ENCODE measurements around the gene SUOX. TPM values are rescaled to one million over a fixed set of nuclear protein-coding genes. Genes with fewer than 3 reads are reported as not detected.

Gene SUOX
- 1 to 10 TPM; 3.5 to 5.9 (median 5.9) TPM for polyA plus RNA-seq

GRCh38 chr12:55996715-55997534, at the start of gene SUOX:
Gene SUOX, plus strand, starts transcription at chr12:55997276. Its CDS starts 4,946 bp downstream, at chr12:56002222.
- Mint-ChIP-seq H3K27me3 (ENCODE audit: low read depth in 3 of 3) (no peaks in the 10 kb centered on the region), H3K4me1 (peaks cover 23% of the 10 kb centered on the region in 2 donors), H3K4me3 (peak within 1 kb of the TSS; percentile 79 to 92 (median 84)), H3K36me3 (peaks cover 0 to 24% (median 12%) of the 10 kb centered on the region in 3 donors), H3K27ac (peak within 1 kb of the TSS; percentile 56 to 80 (median 68)), H3K9me3 (no peaks in the 10 kb centered on the region)
- DNase-seq = peak; percentile 68 to 72 (median 69)

- DNase-seq = no peak
- H3K36me3 Mint-ChIP-seq = peaks cover 7 to 33% (median 9%) of the 10 kb centered on the region in 3 donors
- peak overlapping the region in 3 of 6 donors; percentile 23 to 70 (median 57) for H3K27ac Mint-ChIP-seq
- no peaks in the 10 kb centered on the region for H3K9me3 Mint-ChIP-seq
- peaks cover 0 to 2% (median 0%) of the 10 kb centered on the region in 3 donors for H3K27me3 Mint-ChIP-seq (ENCODE audit: low read depth in 3 of 3)
- no peaks in the 10 kb centered on the region for H3K4me1 Mint-ChIP-seq
- no peak overlapping the region for H3K4me3 Mint-ChIP-seq
Observed at GRCh38 chr12:55955344-55955743, 41.7 kb upstream of the SUOX start.

- peak overlapping the region in 1 of 6 donors; percentile 48 for H3K27ac Mint-ChIP-seq
- no peak for DNase-seq
- peaks cover 0 to 2% (median 0%) of the 10 kb centered on the region in 3 donors for H3K27me3 Mint-ChIP-seq (ENCODE audit: low read depth in 3 of 3)
Observed at GRCh38 chr12:55955800-55956508, 41.1 kb upstream of the SUOX start.

GRCh38 chr12:55957106-55957859, 39.8 kb upstream of the SUOX start:
- Mint-ChIP-seq H3K4me1 (no peaks in the 10 kb centered on the region), H3K27ac (peak overlapping the region in 2 of 6 donors; percentile 19 to 86), H3K36me3 (peaks cover 0 to 18% (median 3%) of the 10 kb centered on the region in 3 donors), H3K4me3 (no peak overlapping the region), H3K27me3 (ENCODE audit: low read depth in 3 of 3) (no peaks in the 10 kb centered on the region), H3K9me3 (no peaks in the 10 kb centered on the region)
- DNase-seq = no peak

More at GRCh38 chr12:55955800-55956508, 41.1 kb upstream of the SUOX start:
- no peaks in the 10 kb centered on the region for H3K9me3 Mint-ChIP-seq
- H3K36me3 Mint-ChIP-seq = peaks cover 7 to 32% (median 9%) of the 10 kb centered on the region in 3 donors
- no peaks in the 10 kb centered on the region for H3K4me1 Mint-ChIP-seq
- no peak overlapping the region for H3K4me3 Mint-ChIP-seq

GRCh38 chr12:55963760-55964159, 33.3 kb upstream of the SUOX start:
- Mint-ChIP-seq H3K4me3 (no peak overlapping the region), H3K27me3 (ENCODE audit: low read depth in 3 of 3) (peaks cover 0 to 5% (median 4%) of the 10 kb centered on the region in 3 donors), H3K4me1 (peaks cover 27 to 35% of the 10 kb centered on the region in 2 donors), H3K36me3 (no peaks in the 10 kb centered on the region), H3K9me3 (no peaks in the 10 kb centered on the region), H3K27ac (no peak overlapping the region)
- DNase-seq = no peak

- peak overlapping the region in 5 of 6 donors; percentile 12 to 85 (median 74) for H3K27ac Mint-ChIP-seq
- peaks cover 0 to 3% (median 0%) of the 10 kb centered on the region in 3 donors for H3K36me3 Mint-ChIP-seq
- peak overlapping the region; percentile 86 to 93 (median 91) for H3K4me3 Mint-ChIP-seq
- peaks cover 0 to 5% (median 4%) of the 10 kb centered on the region in 3 donors for H3K27me3 Mint-ChIP-seq (ENCODE audit: low read depth in 3 of 3)
- H3K4me1 Mint-ChIP-seq = peaks cover 27 to 35% of the 10 kb centered on the region in 2 donors
- H3K9me3 Mint-ChIP-seq = no peaks in the 10 kb centered on the region
- no peak for DNase-seq
Observed at GRCh38 chr12:55965240-55965639, 31.8 kb upstream of the SUOX start.

- Mint-ChIP-seq H3K27me3 (ENCODE audit: low read depth in 3 of 3) (peaks cover 0 to 5% (median 4%) of the 10 kb centered on the region in 3 donors), H3K4me3 (peak within 1 kb of the TSS; percentile 86 to 93 (median 91)), H3K27ac (peak within 1 kb of the TSS; percentile 81 to 93 (median 84)), H3K9me3 (no peaks in the 10 kb centered on the region), H3K4me1 (peaks cover 27 to 35% of the 10 kb centered on the region in 2 donors), H3K36me3 (peaks cover 0 to 3% (median under 1%) of the 10 kb centered on the region in 3 donors)
- no peak for DNase-seq
Observed at GRCh38 chr12:55965941-55966407, 31.1 kb upstream of the SUOX start, which contains the start of gene PMEL. Gene PMEL, minus strand, starts transcription at chr12:55966042. Its CDS starts 31 bp downstream, at chr12:55966011.

GRCh38 chr12:55966408-55967281, 30.4 kb upstream of the SUOX start, which contains the start of gene CDK2:
Gene CDK2, plus strand, starts transcription at chr12:55966830. Its CDS starts 179 bp downstream, at chr12:55967009.
- H3K4me3 Mint-ChIP-seq = peak within 1 kb of the TSS; percentile 86 to 93 (median 91)
- DNase-seq = peak; percentile 88 to 89 (median 88)
- peaks cover 0 to 5% (median 4%) of the 10 kb centered on the region in 3 donors for H3K27me3 Mint-ChIP-seq (ENCODE audit: low read depth in 3 of 3)
- peaks cover 27 to 35% of the 10 kb centered on the region in 2 donors for H3K4me1 Mint-ChIP-seq
- H3K9me3 Mint-ChIP-seq = no peaks in the 10 kb centered on the region
- peaks cover 0 to 5% (median 3%) of the 10 kb centered on the region in 3 donors for H3K36me3 Mint-ChIP-seq
- H3K27ac Mint-ChIP-seq = peak within 1 kb of the TSS; percentile 81 to 93 (median 84)

GRCh38 chr12:55969356-55969755, 27.7 kb upstream of the SUOX start:
- Mint-ChIP-seq H3K4me3 (no peak overlapping the region), H3K4me1 (peaks cover 29 to 35% of the 10 kb centered on the region in 2 donors), H3K36me3 (peaks cover 0 to 5% (median 3%) of the 10 kb centered on the region in 3 donors), H3K9me3 (no peaks in the 10 kb centered on the region), H3K27me3 (ENCODE audit: low read depth in 3 of 3) (peaks cover 0 to 3% (median 2%) of the 10 kb centered on the region in 3 donors), H3K27ac (peak overlapping the region in 2 of 6 donors; percentile 36 to 45)
- no peak for DNase-seq

- no peak overlapping the region for H3K4me3 Mint-ChIP-seq
- no peak for DNase-seq
- peaks cover 0 to 5% (median 3%) of the 10 kb centered on the region in 3 donors for H3K36me3 Mint-ChIP-seq
- no peak overlapping the region for H3K27ac Mint-ChIP-seq
- H3K9me3 Mint-ChIP-seq = no peaks in the 10 kb centered on the region
- peaks cover 0 to 2% (median 0%) of the 10 kb centered on the region in 3 donors for H3K27me3 Mint-ChIP-seq (ENCODE audit: low read depth in 3 of 3)
- peaks cover 26 to 29% of the 10 kb centered on the region in 2 donors for H3K4me1 Mint-ChIP-seq
Observed at GRCh38 chr12:55970775-55971174, 26.3 kb upstream of the SUOX start.

- Mint-ChIP-seq H3K27ac (peak overlapping the region in 2 of 6 donors; percentile 32 to 60), H3K27me3 (ENCODE audit: low read depth in 3 of 3) (no peaks in the 10 kb centered on the region), H3K4me1 (peaks cover 24 to 27% of the 10 kb centered on the region in 2 donors), H3K9me3 (no peaks in the 10 kb centered on the region), H3K36me3 (peaks cover 0 to 5% (median 3%) of the 10 kb centered on the region in 3 donors), H3K4me3 (peak overlapping the region in 1 of 5 donors; percentile 23)
- no peak for DNase-seq
Observed at GRCh38 chr12:55972042-55972441, 25.0 kb upstream of the SUOX start.

- no peak for DNase-seq
- Mint-ChIP-seq H3K27ac (peak overlapping the region in 2 of 6 donors; percentile 32 to 60), H3K4me3 (peak overlapping the region in 1 of 5 donors; percentile 23), H3K27me3 (ENCODE audit: low read depth in 3 of 3) (no peaks in the 10 kb centered on the region), H3K9me3 (no peaks in the 10 kb centered on the region), H3K4me1 (peaks cover 19 to 27% of the 10 kb centered on the region in 2 donors), H3K36me3 (peaks cover 0 to 5% (median 3%) of the 10 kb centered on the region in 3 donors)
Observed at GRCh38 chr12:55972456-55972855, 24.6 kb upstream of the SUOX start.

Data from immature natural killer cell (primary cell).